ENCODE data around the gene AGAP1.

The AGAP1 gene

GRCh38 chr2:235637896-235638295 is 144.1 kb downstream of the AGAP1 start:
- TF ChIP-seq TAF1 (IDR thresholded peaks at IDR 0.05; ENCODE audit: low read depth, low read length) (no peak), POLR2A (IDR thresholded peaks at IDR 0.05; ENCODE audit: low read depth, low read length) (no peak), POU2F2 (IDR thresholded peaks at IDR 0.05; ENCODE audit: low read depth, low read length) (no peak), SPI1 (IDR thresholded peaks at IDR 0.05; ENCODE audit: low read depth, low read length) (no peak), POLR2AphosphoS5 (IDR thresholded peaks at IDR 0.05; ENCODE audit: low read depth, low read length) (no peak), PAX5 (IDR thresholded peaks at IDR 0.05; ENCODE audit: insufficient read depth, low read length, severe bottlenecking) (no peak)
- DNase-seq (ENCODE audit: insufficient read length, low spot score) (no peak), FAIRE-seq (no peak)

GRCh38 chr2:235638541-235639427 is 144.9 kb downstream of the AGAP1 start:
- DNase-seq (ENCODE audit: insufficient read length, low spot score) (no peak), FAIRE-seq (no peak)
- TF ChIP-seq SPI1 (IDR thresholded peaks at IDR 0.05; ENCODE audit: low read depth, low read length) (no peak), POLR2A (IDR thresholded peaks at IDR 0.05; ENCODE audit: low read depth, low read length) (no peak), POLR2AphosphoS5 (IDR thresholded peaks at IDR 0.05; ENCODE audit: low read depth, low read length) (no peak)

- DNase-seq (ENCODE audit: insufficient read length, low spot score) (no peak), FAIRE-seq (no peak)
- TF ChIP-seq PAX5 (IDR thresholded peaks at IDR 0.05; ENCODE audit: insufficient read depth, low read length, severe bottlenecking): no peak
- TF ChIP-seq SPI1 (IDR thresholded peaks at IDR 0.05; ENCODE audit: low read depth, low read length): no peak
- no peak for TF ChIP-seq POLR2A (IDR thresholded peaks at IDR 0.05; ENCODE audit: low read depth, low read length)
- TF ChIP-seq POU2F2 (IDR thresholded peaks at IDR 0.05; ENCODE audit: low read depth, low read length): no peak
- TF ChIP-seq POLR2AphosphoS5 (IDR thresholded peaks at IDR 0.05; ENCODE audit: low read depth, low read length): no peak
- no peak for TF ChIP-seq TAF1 (IDR thresholded peaks at IDR 0.05; ENCODE audit: low read depth, low read length)
These were observed 145.6 kb downstream of the AGAP1 start for GRCh38 chr2:235639428-235639773.

GRCh38 chr2:235639885-235640284 is 146.0 kb downstream of the AGAP1 start:
- FAIRE-seq (no peak), DNase-seq (ENCODE audit: insufficient read length, low spot score) (no peak)
- TF ChIP-seq PAX5 (IDR thresholded peaks at IDR 0.05; ENCODE audit: insufficient read depth, low read length, severe bottlenecking): no peak
- no peak for TF ChIP-seq POU2F2 (IDR thresholded peaks at IDR 0.05; ENCODE audit: low read depth, low read length)
- no peak for TF ChIP-seq POLR2A (IDR thresholded peaks at IDR 0.05; ENCODE audit: low read depth, low read length)
- no peak for TF ChIP-seq POLR2AphosphoS5 (IDR thresholded peaks at IDR 0.05; ENCODE audit: low read depth, low read length)
- no peak for TF ChIP-seq SPI1 (IDR thresholded peaks at IDR 0.05; ENCODE audit: low read depth, low read length)
- no peak for TF ChIP-seq TAF1 (IDR thresholded peaks at IDR 0.05; ENCODE audit: low read depth, low read length)

GRCh38 chr2:235640377-235640776 is 146.5 kb downstream of the AGAP1 start:
- DNase-seq (ENCODE audit: insufficient read length, low spot score) (no peak), FAIRE-seq (no peak)
- TF ChIP-seq POU2F2 (IDR thresholded peaks at IDR 0.05; ENCODE audit: low read depth, low read length) (no peak), SPI1 (IDR thresholded peaks at IDR 0.05; ENCODE audit: low read depth, low read length) (no peak), POLR2A (IDR thresholded peaks at IDR 0.05; ENCODE audit: low read depth, low read length) (no peak), PAX5 (IDR thresholded peaks at IDR 0.05; ENCODE audit: insufficient read depth, low read length, severe bottlenecking) (no peak), TAF1 (IDR thresholded peaks at IDR 0.05; ENCODE audit: low read depth, low read length) (no peak), POLR2AphosphoS5 (IDR thresholded peaks at IDR 0.05; ENCODE audit: low read depth, low read length) (no peak)

- no peak for DNase-seq (ENCODE audit: insufficient read length, low spot score)
These were observed 147.3 kb downstream of the AGAP1 start for GRCh38 chr2:235640926-235641723.

GRCh38 chr2:235641956-235642355 is 148.1 kb downstream of the AGAP1 start:
- DNase-seq (ENCODE audit: insufficient read length, low spot score): no peak
- FAIRE-seq: no peak
- TF ChIP-seq TAF1 (IDR thresholded peaks at IDR 0.05; ENCODE audit: low read depth, low read length) (no peak), POLR2A (IDR thresholded peaks at IDR 0.05; ENCODE audit: low read depth, low read length) (no peak), SPI1 (IDR thresholded peaks at IDR 0.05; ENCODE audit: low read depth, low read length) (no peak), POU2F2 (IDR thresholded peaks at IDR 0.05; ENCODE audit: low read depth, low read length) (no peak), PAX5 (IDR thresholded peaks at IDR 0.05; ENCODE audit: insufficient read depth, low read length, severe bottlenecking) (no peak), POLR2AphosphoS5 (IDR thresholded peaks at IDR 0.05; ENCODE audit: low read depth, low read length) (no peak)

More at GRCh38 chr2:235640926-235641723, 147.3 kb downstream of the AGAP1 start:
- FAIRE-seq: no peak
- no peak for TF ChIP-seq POLR2A (IDR thresholded peaks at IDR 0.05; ENCODE audit: low read depth, low read length)
- TF ChIP-seq PAX5 (IDR thresholded peaks at IDR 0.05; ENCODE audit: insufficient read depth, low read length, severe bottlenecking): no peak
- no peak for TF ChIP-seq POLR2AphosphoS5 (IDR thresholded peaks at IDR 0.05; ENCODE audit: low read depth, low read length)
- TF ChIP-seq SPI1 (IDR thresholded peaks at IDR 0.05; ENCODE audit: low read depth, low read length): no peak
- TF ChIP-seq POU2F2 (IDR thresholded peaks at IDR 0.05; ENCODE audit: low read depth, low read length): no peak
- no peak for TF ChIP-seq TAF1 (IDR thresholded peaks at IDR 0.05; ENCODE audit: low read depth, low read length)

GRCh38 chr2:235642446-235643098 is 148.7 kb downstream of the AGAP1 start:
- DNase-seq (ENCODE audit: insufficient read length, low spot score) (no peak), FAIRE-seq (no peak)

More at GRCh38 chr2:235642446-235643098, 148.7 kb downstream of the AGAP1 start:
- TF ChIP-seq PAX5 (IDR thresholded peaks at IDR 0.05; ENCODE audit: insufficient read depth, low read length, severe bottlenecking): no peak
- TF ChIP-seq POLR2AphosphoS5 (IDR thresholded peaks at IDR 0.05; ENCODE audit: low read depth, low read length): no peak
- TF ChIP-seq POLR2A (IDR thresholded peaks at IDR 0.05; ENCODE audit: low read depth, low read length): no peak
- TF ChIP-seq TAF1 (IDR thresholded peaks at IDR 0.05; ENCODE audit: low read depth, low read length): no peak
- TF ChIP-seq SPI1 (IDR thresholded peaks at IDR 0.05; ENCODE audit: low read depth, low read length): no peak
- no peak for TF ChIP-seq POU2F2 (IDR thresholded peaks at IDR 0.05; ENCODE audit: low read depth, low read length)
